IPS DF 6.9 (cell line): Measurements from ENCODE around the gene USP12.

Experiments
- DNase-seq: peaks from one replicate; pipeline ENCODE4 v3.0.0-alpha.2; 2013; ENCODE audit warnings: low read depth, low spot score
- H3K27ac ChIP-seq: one replicate; pipeline ENCODE4 v1.5.1; 2013; ENCODE audit warnings: low read length, control low read depth
- H3K27me3 ChIP-seq: 2 replicates; pipeline ENCODE4 v1.6.1; 2013; ENCODE audit warnings: mild to moderate bottlenecking, low read length; ENCODE audit not compliant: control insufficient read depth, insufficient read depth
- H3K36me3 ChIP-seq: 2 replicates; pipeline ENCODE4 v1.6.1; 2013; ENCODE audit warnings: low read length; ENCODE audit not compliant: control insufficient read depth, insufficient read depth
- H3K4me1 ChIP-seq: 2 replicates; pipeline ENCODE4 v1.6.1; 2013; ENCODE audit warnings: low read length; ENCODE audit not compliant: control insufficient read depth, insufficient read depth
- H3K4me3 ChIP-seq: 2 replicates; pipeline ENCODE4 v1.5.1; 2013; ENCODE audit warnings: mild to moderate bottlenecking, low read length
- H3K9me3 ChIP-seq: 2 replicates; pipeline ENCODE4 v1.6.1; 2013; ENCODE audit warnings: low read length, inconsistent platforms; ENCODE audit not compliant: control insufficient read depth, insufficient read depth
- WGBS: extraction: QIAGEN DNeasy Blood & Tissue Kit; methylation state at CpG from one replicate; pipeline ENCODE4 v1.1.7; 2013; ENCODE audit warnings: mixed read lengths, missing lambda C conversion rate; ENCODE audit not compliant: insufficient read length, insufficient coverage; 5-methylcytosine and 5-hydroxymethylcytosine counted together

USP12 gene

DNA sequence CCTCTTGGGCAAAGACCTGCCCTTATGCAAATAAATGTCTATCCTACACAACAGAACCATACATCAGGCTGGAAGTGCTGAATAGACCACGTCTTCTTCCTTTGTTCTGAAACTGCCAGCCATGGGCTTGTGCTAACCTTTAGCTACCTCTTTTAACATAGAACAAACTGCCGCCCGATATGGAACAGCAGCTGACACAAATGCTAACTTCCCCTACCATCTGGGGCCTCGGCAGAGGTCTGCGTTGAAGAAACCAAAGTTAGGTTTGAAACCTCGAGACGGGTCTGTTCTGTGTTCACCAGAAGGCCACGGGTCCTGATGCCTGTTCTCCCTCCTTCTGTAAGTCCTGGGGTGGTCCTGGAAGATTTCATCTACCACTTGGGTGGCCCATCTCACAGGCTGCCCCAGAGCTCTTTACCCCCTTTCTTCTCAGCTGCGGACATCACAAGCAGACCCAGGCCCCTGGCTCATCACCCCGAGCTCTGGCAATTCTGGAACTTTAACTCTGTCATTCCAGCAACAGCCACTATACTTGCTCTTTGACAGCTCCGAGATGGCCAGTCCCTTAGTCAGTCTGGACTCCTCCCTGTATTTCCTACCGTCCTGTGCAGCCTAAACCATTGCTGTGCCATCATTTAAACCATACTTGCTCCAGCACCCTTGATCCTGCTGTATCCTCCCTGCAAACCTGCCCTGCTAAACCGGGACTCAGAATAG is 146.7 kb downstream of the USP12 start:
- H3K4me3 ChIP-seq = no peak overlapping the region
- no peaks in the 10 kb centered on the region; the same call in 1 of the 2 replicates for H3K4me1 ChIP-seq
- DNase-seq = no peak
- H3K27me3 ChIP-seq = no peaks in the 10 kb centered on the region
- no peak overlapping the region for H3K27ac ChIP-seq
- WGBS = no CpG with 5 or more reads among the region's 13 CpGs
- no peaks in the 10 kb centered on the region for H3K36me3 ChIP-seq
- H3K9me3 ChIP-seq = no peaks in the 10 kb centered on the region

DNA sequence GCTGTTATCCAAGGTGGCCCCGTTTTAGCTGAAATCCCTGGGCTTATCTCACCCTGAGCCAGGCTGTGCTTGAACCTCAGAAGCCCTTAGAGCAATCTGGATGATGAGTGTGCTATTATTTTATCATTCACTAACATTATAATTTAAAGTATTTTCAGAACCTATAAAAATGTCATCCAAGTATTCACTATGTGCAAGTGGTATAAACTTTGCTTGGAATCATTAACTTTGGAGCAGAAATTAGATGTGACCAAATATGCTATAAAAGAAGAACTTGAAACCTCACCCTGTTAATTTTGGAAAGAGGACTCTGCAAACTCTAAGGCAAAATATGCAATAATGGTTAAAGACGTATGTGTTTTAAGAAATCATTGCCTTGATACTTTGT is 147.5 kb downstream of the USP12 start:
- Histone ChIP-seq H3K4me3 (no peak overlapping the region), H3K27ac (no peak overlapping the region), H3K36me3 (no peaks in the 10 kb centered on the region), H3K4me1 (no peaks in the 10 kb centered on the region; the same call in 1 of the 2 replicates), H3K27me3 (no peaks in the 10 kb centered on the region), H3K9me3 (no peaks in the 10 kb centered on the region)
- no peak for DNase-seq
- no CpG with 5 or more reads among the region's 2 CpGs for WGBS

DNA sequence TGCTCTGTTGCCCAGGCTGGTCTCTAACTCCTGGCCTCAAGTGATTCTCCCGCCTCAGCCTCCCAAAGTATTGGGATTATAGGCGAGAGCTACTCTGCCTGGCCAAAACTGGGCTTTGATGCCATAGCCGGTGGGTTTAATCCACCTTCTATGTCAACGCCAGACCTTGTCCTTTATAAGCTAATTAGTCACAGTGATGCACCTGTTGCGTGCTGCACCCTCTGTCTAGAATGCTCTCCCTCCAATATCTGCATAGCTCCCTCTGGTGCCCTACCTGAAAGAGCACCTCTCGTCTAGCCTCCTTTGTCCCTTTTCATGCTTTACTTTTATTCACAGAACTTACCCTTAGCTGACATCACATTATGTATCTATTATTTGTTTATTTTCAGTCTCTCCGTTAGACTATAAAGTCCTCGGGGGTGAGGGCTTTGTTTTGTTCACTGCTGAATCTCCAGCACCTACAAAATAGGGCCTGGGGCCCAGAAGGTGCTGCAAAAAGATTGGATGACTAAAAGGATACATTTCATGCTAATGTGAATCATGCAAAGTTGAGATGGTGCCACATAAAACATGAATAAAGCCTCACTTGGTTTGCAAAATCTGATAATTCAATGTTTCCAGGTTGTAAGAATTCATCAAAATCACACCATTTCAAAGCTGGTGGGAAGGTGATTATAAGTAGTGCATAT is 148.1 kb downstream of the USP12 start:
- no peak for DNase-seq
- Histone ChIP-seq H3K4me1 (peaks cover 2% of the 10 kb centered on the region; the same call in 1 of the 2 replicates), H3K27ac (no peak overlapping the region), H3K4me3 (no peak overlapping the region), H3K36me3 (no peaks in the 10 kb centered on the region), H3K27me3 (no peaks in the 10 kb centered on the region), H3K9me3 (no peaks in the 10 kb centered on the region)
- WGBS = no CpG with 5 or more reads among the region's 8 CpGs

DNA sequence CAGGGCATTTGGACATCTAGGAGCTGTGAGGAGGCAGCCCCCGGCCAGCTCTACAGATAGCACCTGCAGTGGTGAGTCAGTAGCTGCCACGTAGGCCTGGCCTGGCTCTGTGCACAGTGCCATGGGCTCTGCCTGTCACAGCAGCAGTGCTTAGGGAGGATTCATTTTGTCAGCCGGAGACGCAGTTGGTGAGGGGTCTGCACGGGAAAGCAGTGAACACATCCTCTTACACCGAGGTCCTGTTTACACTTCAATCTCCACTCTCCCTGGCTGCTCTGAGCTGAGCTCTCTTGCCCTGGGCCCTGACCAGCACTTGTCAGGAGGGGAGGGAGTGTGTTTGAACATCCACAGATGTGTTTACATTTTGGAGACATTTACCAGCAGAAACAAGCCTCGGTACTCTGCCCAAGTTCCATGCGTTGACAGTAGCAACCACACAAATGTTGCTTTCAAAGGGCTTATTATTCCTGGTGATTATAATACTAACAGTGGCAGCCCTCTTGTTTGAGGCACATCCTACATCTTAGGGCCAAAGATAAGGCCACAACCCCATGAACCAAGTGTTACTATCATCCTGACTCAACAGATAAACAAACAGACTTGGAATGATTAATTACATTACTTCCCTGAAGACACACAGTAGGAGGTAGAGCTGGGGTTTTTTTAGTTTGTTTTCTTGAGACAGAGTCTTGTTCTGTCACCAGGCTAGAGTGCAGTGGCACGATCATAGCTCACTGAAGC is 148.9 kb downstream of the USP12 start:
- H3K4me1 ChIP-seq = peaks cover 2% of the 10 kb centered on the region; the same call in 1 of the 2 replicates
- DNase-seq = no peak
- WGBS = no CpG with 5 or more reads among the region's 9 CpGs
- no peaks in the 10 kb centered on the region for H3K27me3 ChIP-seq
- no peaks in the 10 kb centered on the region for H3K36me3 ChIP-seq
- no peak overlapping the region for H3K4me3 ChIP-seq
- H3K27ac ChIP-seq = no peak overlapping the region
- H3K9me3 ChIP-seq = no peaks in the 10 kb centered on the region

DNA sequence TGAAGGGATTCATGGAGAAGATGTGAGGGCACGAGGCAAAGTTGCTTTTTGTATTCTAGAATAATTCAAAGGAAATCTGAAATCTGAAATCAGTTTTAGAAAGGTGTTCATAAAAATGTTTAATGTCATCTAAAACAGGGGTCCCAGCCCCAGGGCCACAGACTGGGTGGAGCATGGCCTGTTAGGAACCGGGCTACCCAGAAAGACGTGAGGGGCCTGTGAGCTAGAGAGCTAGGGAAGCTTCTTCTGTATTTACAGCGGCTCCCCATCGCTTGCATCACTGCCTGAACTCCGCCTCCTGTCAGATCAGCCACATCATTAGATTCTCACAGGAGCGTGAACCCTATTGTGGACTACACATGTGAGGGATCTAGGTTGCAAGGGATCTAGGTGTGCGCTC is 151.2 kb downstream of the USP12 start:
- no peak for DNase-seq
- H3K9me3 ChIP-seq = no peaks in the 10 kb centered on the region
- H3K27ac ChIP-seq = no peak overlapping the region
- no peak overlapping the region for H3K4me3 ChIP-seq
- H3K36me3 ChIP-seq = no peaks in the 10 kb centered on the region
- no CpG with 5 or more reads among the region's 8 CpGs for WGBS
- H3K4me1 ChIP-seq = peaks cover 2% of the 10 kb centered on the region; the same call in 1 of the 2 replicates
- H3K27me3 ChIP-seq = no peaks in the 10 kb centered on the region

DNA sequence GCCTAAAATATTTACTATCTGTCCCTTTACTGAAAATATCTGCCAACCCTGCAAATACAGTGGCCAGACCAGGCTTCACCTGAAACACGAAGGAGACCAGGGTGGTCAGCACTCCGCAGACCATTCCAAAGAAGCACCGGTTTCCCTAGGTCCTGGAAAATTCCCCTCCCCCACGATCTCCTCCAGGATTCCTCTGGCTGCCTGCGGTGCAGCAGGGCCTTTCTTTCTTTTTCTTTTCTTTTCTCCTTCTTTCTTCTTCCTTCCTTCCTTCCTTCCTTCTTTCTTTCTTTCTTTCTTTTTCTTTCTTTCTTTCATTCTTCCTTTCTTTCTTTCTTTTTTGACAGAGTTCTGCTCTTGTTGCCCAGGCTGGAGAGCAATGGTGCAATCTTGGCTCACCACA is 152.7 kb downstream of the USP12 start:
- Histone ChIP-seq H3K4me1 (peaks cover 2% of the 10 kb centered on the region; the same call in 1 of the 2 replicates), H3K36me3 (no peaks in the 10 kb centered on the region), H3K9me3 (no peaks in the 10 kb centered on the region), H3K27me3 (no peaks in the 10 kb centered on the region), H3K4me3 (no peak overlapping the region), H3K27ac (no peak overlapping the region)
- no peak for DNase-seq
- WGBS = no CpG with 5 or more reads among the region's 5 CpGs

DNA sequence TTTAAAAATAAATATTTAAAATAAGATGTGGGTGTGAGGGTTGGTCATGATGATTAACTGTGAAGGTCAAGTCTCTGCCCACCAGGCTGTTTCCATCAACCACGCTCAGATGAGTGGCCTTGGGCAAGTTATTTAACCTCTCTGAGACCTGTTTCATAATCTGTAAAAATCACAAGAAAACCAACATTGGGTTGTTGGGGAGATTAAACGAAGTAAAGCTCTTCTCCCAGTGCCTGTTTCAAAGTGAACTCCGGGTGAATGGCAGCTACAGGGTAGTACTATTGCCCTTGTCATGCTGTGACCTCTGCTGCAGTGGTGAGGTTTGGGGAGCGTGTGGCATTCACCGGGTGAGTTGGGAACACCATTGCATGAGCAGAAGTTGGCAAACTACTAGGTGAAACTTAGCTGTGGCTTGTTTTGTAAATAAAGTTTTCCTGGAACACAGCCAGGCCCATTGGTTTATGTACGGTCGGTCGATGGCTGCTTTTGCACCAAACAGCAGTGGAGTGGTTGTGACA is 153.2 kb downstream of the USP12 start:
- Histone ChIP-seq H3K27me3 (no peaks in the 10 kb centered on the region), H3K27ac (no peak overlapping the region), H3K36me3 (no peaks in the 10 kb centered on the region), H3K9me3 (no peaks in the 10 kb centered on the region), H3K4me3 (no peak overlapping the region), H3K4me1 (peaks cover 2% of the 10 kb centered on the region; the same call in 1 of the 2 replicates)
- WGBS = no CpG with 5 or more reads among the region's 8 CpGs
- DNase-seq = no peak

DNA sequence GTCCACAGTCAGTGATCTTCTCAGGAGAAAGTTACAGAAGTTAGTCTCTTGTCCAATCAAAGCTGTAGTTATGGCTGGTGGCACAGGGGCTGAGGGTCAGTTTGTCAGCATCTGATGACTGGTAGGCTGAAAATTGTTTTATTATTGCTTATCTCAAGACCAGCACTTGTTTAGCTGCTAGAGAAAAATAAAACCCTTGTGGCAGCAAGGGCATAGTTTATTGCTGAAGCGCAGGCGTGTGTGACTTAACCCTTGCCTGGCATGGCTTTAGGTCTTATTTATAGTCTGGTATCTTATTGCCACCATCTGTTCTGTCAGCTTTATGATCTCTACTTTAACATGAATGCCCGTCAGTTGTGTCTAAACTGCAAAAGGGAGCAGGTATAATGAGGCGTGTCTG is 154.7 kb downstream of the USP12 start:
- DNase-seq = no peak
- H3K4me3 ChIP-seq = no peak overlapping the region
- no peaks in the 10 kb centered on the region for H3K9me3 ChIP-seq
- H3K27ac ChIP-seq = no peak overlapping the region
- H3K36me3 ChIP-seq = no peaks in the 10 kb centered on the region
- H3K4me1 ChIP-seq = peaks cover 2% of the 10 kb centered on the region; the same call in 1 of the 2 replicates
- no peaks in the 10 kb centered on the region for H3K27me3 ChIP-seq
- no CpG with 5 or more reads among the region's 4 CpGs for WGBS
